Measurements from ENCODE around the gene WNT5B. TPM values are rescaled to one million over a fixed set of nuclear protein-coding genes. Genes with fewer than 3 reads are reported as not detected.

Gene WNT5B
- total and polyA plus RNA-seq, 9 of the 15 experiments (the other 6 are each of a cell fraction or from before 2014, with no cell fraction given) = 0.42 to 16.8 (median 5.4) TPM

DNA sequence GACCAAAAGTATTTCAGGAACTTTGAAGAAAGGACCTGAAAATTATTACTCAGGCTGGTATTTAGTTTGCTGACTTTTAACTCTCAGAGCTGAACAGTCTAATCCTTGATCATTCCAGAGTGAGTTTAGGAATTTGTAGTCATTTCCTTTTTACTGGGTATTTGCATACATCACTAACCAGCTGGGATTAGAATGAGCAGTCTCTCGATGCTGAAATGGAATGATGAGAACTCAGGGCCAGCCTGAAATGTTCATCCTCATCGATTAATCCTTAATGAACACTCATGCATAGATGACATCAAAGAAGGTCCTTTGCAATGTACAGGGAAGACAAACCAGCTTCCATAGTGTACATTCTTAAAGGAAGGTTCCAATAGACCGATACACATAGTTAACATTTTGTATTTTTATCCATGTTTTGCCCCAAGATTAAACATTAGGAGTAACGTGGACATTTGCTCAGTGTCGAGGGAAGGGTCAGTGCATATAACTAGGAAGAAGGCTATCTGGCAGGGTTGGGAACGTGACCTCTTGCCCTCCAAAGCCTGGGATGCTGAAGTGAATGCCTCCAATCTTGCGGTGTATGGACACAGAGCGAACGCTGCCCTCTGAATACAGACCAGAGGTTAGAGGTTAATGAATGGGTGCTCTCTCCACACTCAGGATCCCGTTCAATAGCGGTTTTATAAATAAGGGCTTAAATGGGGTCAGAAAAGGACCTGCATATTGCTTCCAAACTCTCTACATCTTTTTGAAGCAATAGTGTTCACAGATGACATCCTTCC is 49.2 kb upstream of the WNT5B start:
- ATAC-seq = no peak
- in situ Hi-C loops (cut with MboI) = loop anchor here (25.0 kb wide), 2 partner anchors 293 to 1018 kb away; no protein-coding TSS in a partner anchor
- Histone ChIP-seq H3K4me3 (no peak overlapping the region), H3K4me1 (replicated peaks in 1 of 2; ENCODE audit: control insufficient read depth in 2 of 2, insufficient read depth in 2 of 2, low read length in 2 of 2) (peaks cover 18 to 26% of the 10 kb centered on the region in 2 experiments; a peak in 4 of 5 replicates), H4K20me1 (replicated peaks; ENCODE audit: control insufficient read depth, insufficient read depth, low read length) (no peaks in the 10 kb centered on the region), H2AFZ (ENCODE audit: low read depth, low read length) (no peak overlapping the region), H3K79me2 (ENCODE audit: control insufficient read depth, insufficient read depth, low read length) (peaks cover 5% of the 10 kb centered on the region; the same call in 1 of the 3 replicates), H3K27ac (ENCODE audit: extremely low read depth, low read depth, low read length) (no peak overlapping the region), H3K9me1 (ENCODE audit: control insufficient read depth, insufficient read depth, low read length) (no peaks in the 10 kb centered on the region), H3K9ac (ENCODE audit: insufficient read depth in 1 of 2, low read depth in 2 of 2, low read length in 2 of 2) (no peak overlapping the region), H3K9me3 (replicated peaks; ENCODE audit: control insufficient read depth, insufficient read depth, low read depth, low read length) (no peaks in the 10 kb centered on the region), H3K36me3 (ENCODE audit: control insufficient read depth, insufficient read depth, low read length) (no peaks in the 10 kb centered on the region), H3K27me3 (ENCODE audit: control insufficient read depth in 2 of 2, insufficient read depth in 2 of 2, low read length in 2 of 2) (no peaks in the 10 kb centered on the region), H3K4me2 (ENCODE audit: insufficient read depth, low read length) (no peak overlapping the region)
- 85% methylated on average over 10 of the region's 11 CpGs for WGBS (ENCODE audit: insufficient coverage, low coverage, missing lambda C conversion rate)
- peak; percentile 6 for FAIRE-seq
- ChIA-PET POLR2A (interaction anchor here (0.6 to 1.0 kb wide), 2 partner anchors 9 to 98 kb away, joined by 4 read pairs; no protein-coding TSS in a partner anchor), CTCF (ENCODE audit: low intra/inter-chr PET ratio) (no interaction called here)
- DNase-seq (ENCODE audit: extremely low read depth in 1 of 4, low spot score in 3 of 4) = no peak
- BruUV-seq (replicated peaks) = no TSS peak
- intact Hi-C loops (cut with micrococcal nuclease) = loop anchor here (5.0 to 10.0 kb wide), 2 partner anchors 48 to 65 kb away; no protein-coding TSS in a partner anchor
- TF ChIP-seq FOXJ2 (tag; IDR thresholded peaks at IDR 0.05) = no peak
- no peak for TF ChIP-seq ZNF785 (CRISPR knock-in tag; IDR thresholded peaks at IDR 0.05)
- no peak for TF ChIP-seq ZFP91 (CRISPR knock-in tag; IDR thresholded peaks at IDR 0.05)
- no peak for TF ChIP-seq SIN3B (IDR thresholded peaks at IDR 0.05; ENCODE audit: low read depth)
- TF ChIP-seq NFYB (IDR thresholded peaks at IDR 0.05; ENCODE audit: extremely low read depth, insufficient read length) = no peak
- TF ChIP-seq BDP1 (IDR thresholded peaks at IDR 0.05; ENCODE audit: insufficient read depth, insufficient read length) = no peak
- no peak for TF ChIP-seq DNMT1 (IDR thresholded peaks at IDR 0.05)
- TF ChIP-seq CXXC5 (CRISPR knock-in tag; IDR thresholded peaks at IDR 0.05) = no peak
- TF ChIP-seq MAFF (IDR thresholded peaks at IDR 0.05; ENCODE audit: low read length) = no peak
- TF ChIP-seq THAP7 (CRISPR knock-in tag; IDR thresholded peaks at IDR 0.05) = no peak
- no peak for TF ChIP-seq CHD1 (IDR thresholded peaks at IDR 0.05; ENCODE audit: low read length)
- TF ChIP-seq KHSRP (IDR thresholded peaks at IDR 0.05) = no peak
- no peak for TF ChIP-seq CBFA2T3 (IDR thresholded peaks at IDR 0.05)
- no peak for TF ChIP-seq BCOR (IDR thresholded peaks at IDR 0.05)
- TF ChIP-seq SIX5 (IDR thresholded peaks at IDR 0.05; ENCODE audit: borderline replicate concordance in 1 of 2, insufficient read depth in 1 of 2, low read depth in 1 of 2, low read length in 2 of 2) = no peak
- no peak for TF ChIP-seq ZBTB7A (IDR thresholded peaks at IDR 0.05; ENCODE audit: borderline replicate concordance, control insufficient read depth, low read depth, low read length)
- no peak for TF ChIP-seq PURB (CRISPR knock-in tag; IDR thresholded peaks at IDR 0.05; ENCODE audit: low read depth)
- TF ChIP-seq ZBTB5 (IDR thresholded peaks at IDR 0.05) = no peak
- TF ChIP-seq NR1H2 (CRISPR knock-in tag; IDR thresholded peaks at IDR 0.05) = no peak
- no peak for TF ChIP-seq EP400 (IDR thresholded peaks at IDR 0.05)

Data from K562 (cell line).